PFSK-1 (cell line): ENCODE data around the gene OTULIN.

ENCODE experiments used
- POLR2AphosphoS5 ChIP-seq: IDR thresholded peaks from 2 replicates; pipeline ENCODE4 v1.6.1; 2012; ENCODE audit warnings: low read depth, mild to moderate bottlenecking, control low read depth, low read length, moderate library complexity
- SIN3A ChIP-seq: IDR thresholded peaks from 2 replicates; pipeline ENCODE4 v1.6.1; 2012; ENCODE audit warnings: mild to moderate bottlenecking, low read length, moderate library complexity, borderline replicate concordance; ENCODE audit not compliant: insufficient read depth

DNA sequence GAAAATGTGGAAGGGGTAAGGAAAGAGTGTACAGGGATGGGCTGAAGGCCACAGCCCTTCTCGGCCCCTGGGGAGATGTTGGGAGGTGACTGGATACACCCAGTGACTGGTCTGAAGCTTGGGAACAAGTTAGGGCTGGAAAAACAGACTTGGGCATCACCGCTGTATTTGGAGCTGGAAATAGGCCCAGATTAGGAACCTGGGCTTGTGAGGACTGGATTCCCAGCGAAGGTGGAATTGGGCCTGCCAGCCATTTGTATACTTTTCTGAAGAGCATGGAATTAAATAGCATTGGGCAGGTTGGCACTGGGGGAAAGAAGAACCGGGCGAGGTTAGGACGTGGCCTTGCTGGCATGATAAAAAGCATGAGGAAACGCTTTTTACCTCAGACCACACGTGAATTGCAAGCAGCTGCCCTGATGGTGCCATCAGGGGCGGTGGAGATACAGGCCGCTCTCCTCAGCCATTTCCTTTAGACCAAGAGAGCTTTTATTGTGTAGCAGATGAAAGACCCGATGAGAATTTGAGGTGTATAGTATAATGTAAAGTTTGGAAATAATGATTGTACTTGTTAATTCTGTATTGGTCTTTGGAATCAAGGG is 37.8 kb downstream of the OTULIN start:
- TF ChIP-seq POLR2AphosphoS5 (no peak), SIN3A (no peak)
